Neural progenitor cell (in vitro differentiated cells): ENCODE measurements around the gene NEB.
"Not testable (repeated sequence)": the region's sequence is repeated elsewhere in the genome, so short reads cannot be mapped to it uniquely, and the experiment has no call there.

Experiments
- CTCF ChIP-seq: fragments of 200-600 bp; sonication (generic); IDR thresholded peaks from 2 replicates; pipeline ENCODE4 v1.5.1; 2017; ENCODE audit warnings: antibody characterized with exemption, mild to moderate bottlenecking
- EZH2 ChIP-seq: fragments of 200-600 bp; sonication (generic); IDR thresholded peaks from 2 replicates; pipeline ENCODE4 v1.6.1; 2017; ENCODE audit warnings: antibody characterized with exemption, mild to moderate bottlenecking, moderate library complexity
- EZH2phosphoT487 ChIP-seq: fragments of 200-600 bp; sonication (generic); IDR thresholded peaks from 2 replicates; pipeline ENCODE4 v1.6.1; 2017; ENCODE audit warnings: antibody characterized with exemption

GRCh38 chr2:151557883-151558282 is 176.4 kb downstream of the NEB start:
- TF ChIP-seq EZH2, CTCF, EZH2phosphoT487: not testable (repeated sequence)
